H1 (cell line): ENCODE data around the gene ATF7. TPM values are rescaled to one million over a fixed set of nuclear protein-coding genes. Genes with fewer than 3 reads are reported as not detected.

Source experiments
- ASH2L ChIP-seq: fragments of 200-600, 300-600 bp; sonication (generic); IDR thresholded peaks from one replicate; pipeline ENCODE4 v1.7.1; 2017; ENCODE audit warnings: low read length
- BCL11A ChIP-seq, 2 experiments: IDR thresholded peaks; one replicate each; pipeline ENCODE4 v1.6.1; 2011; ENCODE audit warnings: low read depth in 2 of 2, low read length in 2 of 2, mild to moderate bottlenecking in 2 of 2
- CHD1 ChIP-seq: IDR thresholded peaks from 2 replicates; pipeline ENCODE4 v1.6.1; 2012; ENCODE audit warnings: low read depth, low read length, improper control_type of control experiment
- CHD7 ChIP-seq: fragments of 300-600 bp; sonication (generic); IDR thresholded peaks from 2 replicates; pipeline ENCODE4 v1.7.1; 2012; ENCODE audit warnings: low read length, moderate library complexity, mild to moderate bottlenecking, inconsistent platforms; ENCODE audit not compliant: insufficient replicate concordance
- E2F6 ChIP-seq: IDR thresholded peaks from 2 replicates; pipeline ENCODE4 v1.6.1; 2012; ENCODE audit warnings: inconsistent platforms
- EGR1 ChIP-seq: IDR thresholded peaks from 2 replicates; pipeline ENCODE4 v1.6.1; 2011; ENCODE audit warnings: low read depth, low read length, borderline replicate concordance
- KDM5A ChIP-seq: fragments of 200-600 bp; IDR thresholded peaks from 2 replicates; pipeline ENCODE4 v1.7.1; 2012; ENCODE audit warnings: mild to moderate bottlenecking, low read length, inconsistent platforms, mixed read lengths
- NRF1 ChIP-seq: IDR thresholded peaks from 2 replicates; pipeline ENCODE4 v1.6.1; 2011; ENCODE audit warnings: mild to moderate bottlenecking, low read depth, low read length, improper control_type of control experiment
- SRF ChIP-seq: IDR thresholded peaks from 2 replicates; pipeline ENCODE4 v1.6.1; 2011; ENCODE audit warnings: mild to moderate bottlenecking, low read depth, low read length, moderate library complexity
- polyA plus RNA-seq, 7 experiments: library from polyadenylated mRNA; depleted of rRNA in 3 of 7; stranded (reverse) in 5 of 7; unstranded in 2 of 7; fragments of >200 nt in 5 of 7; fragments of 200-250 nt in 2 of 7; gene quantifications; 1 replicate in 5 of 7; 2 replicates in 1 of 7; 4 replicates in 1 of 7; pipeline versions ENCODE4 v1.2.1 to v1.2.3, GENCODE V29; 2011 to 2013; ENCODE audit warnings: missing spikeins in 2 of 7, mixed read lengths in 2 of 7
- total RNA-seq: library from RNA; stranded (reverse); fragmentation: NEBNext Ultra II Directional; extraction: Animal tissue kit (Norgen Biotek cat#: 25700); gene quantifications from 2 replicates; pipeline ENCODE4 v1.2.1, GENCODE V29; 2021

The ATF7 gene
- total and polyA plus RNA-seq, 2 of the 8 experiments (the other 6 are each of a cell fraction or from before 2014, with no cell fraction given): 10.1 to 16.6 TPM

GRCh38 chr12:53660041-53660440 is 33.9 kb upstream of the ATF7 start (continued):
- TF ChIP-seq CHD7 (no peak), NRF1 (no peak), KDM5A (no peak), CHD1 (no peak), SRF (no peak), ASH2L (no peak), E2F6 (no peak), EGR1 (no peak), BCL11A (IDR thresholded peaks at IDR 0.05; ENCODE audit: low read depth in 2 of 2, low read length in 2 of 2) (no peak)
